ENCODE measurements around the gene FCGR3A. TPM values are rescaled to one million over a fixed set of nuclear protein-coding genes. Genes with fewer than 3 reads are reported as not detected.
"Not testable (repeated sequence)": the region's sequence is repeated elsewhere in the genome, so short reads cannot be mapped to it uniquely, and the experiment has no call there.

The FCGR3A gene
- 10 to 100 TPM in 2 of 4 donors, 1 to 10 TPM in 2; 7.6 to 18.7 (median 10.2) TPM for total RNA-seq

DNA sequence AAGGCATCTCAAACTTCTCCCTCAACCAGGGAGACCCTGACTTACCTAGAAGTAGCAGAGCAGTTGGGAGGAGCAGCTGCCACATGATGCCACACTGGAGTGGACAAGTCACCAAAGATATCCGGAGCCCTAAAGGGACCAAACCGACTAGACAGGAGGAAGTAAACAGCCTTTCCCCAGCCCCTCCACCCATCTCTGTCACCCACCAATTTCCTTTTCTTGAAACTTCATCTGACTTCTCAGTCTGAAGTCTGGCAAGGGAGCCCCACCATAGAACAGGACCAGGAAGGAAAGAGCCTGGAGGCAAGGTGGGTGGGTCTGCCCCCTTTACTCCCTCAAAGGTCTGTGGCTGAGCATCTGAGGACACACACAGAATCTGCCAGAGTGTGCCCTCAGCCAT is at the start of gene FCGR3A:
FCGR3A (minus strand) TSS at position 167 of the 400 bp plus-strand sequence; CDS start at position 85, 82 bp downstream.
- H3K27ac ChIP-seq (replicated peaks in 1 of 4) = no peak within 1 kb of the TSS
- DNase-seq (ENCODE audit: extremely low spot score) = no peak
- WGBS = 75% methylated on average over 2 of the region's 2 CpGs
- H3K9me3 ChIP-seq = no peaks in the 10 kb centered on the region
- TF ChIP-seq POLR2A (IDR thresholded peaks at IDR 0.05; ENCODE audit: low read depth) = no peak
- no peak for TF ChIP-seq POLR2AphosphoS5 (IDR thresholded peaks at IDR 0.05)
- no peak for TF ChIP-seq EP300 (IDR thresholded peaks at IDR 0.05)
- TF ChIP-seq, protein P1, sequence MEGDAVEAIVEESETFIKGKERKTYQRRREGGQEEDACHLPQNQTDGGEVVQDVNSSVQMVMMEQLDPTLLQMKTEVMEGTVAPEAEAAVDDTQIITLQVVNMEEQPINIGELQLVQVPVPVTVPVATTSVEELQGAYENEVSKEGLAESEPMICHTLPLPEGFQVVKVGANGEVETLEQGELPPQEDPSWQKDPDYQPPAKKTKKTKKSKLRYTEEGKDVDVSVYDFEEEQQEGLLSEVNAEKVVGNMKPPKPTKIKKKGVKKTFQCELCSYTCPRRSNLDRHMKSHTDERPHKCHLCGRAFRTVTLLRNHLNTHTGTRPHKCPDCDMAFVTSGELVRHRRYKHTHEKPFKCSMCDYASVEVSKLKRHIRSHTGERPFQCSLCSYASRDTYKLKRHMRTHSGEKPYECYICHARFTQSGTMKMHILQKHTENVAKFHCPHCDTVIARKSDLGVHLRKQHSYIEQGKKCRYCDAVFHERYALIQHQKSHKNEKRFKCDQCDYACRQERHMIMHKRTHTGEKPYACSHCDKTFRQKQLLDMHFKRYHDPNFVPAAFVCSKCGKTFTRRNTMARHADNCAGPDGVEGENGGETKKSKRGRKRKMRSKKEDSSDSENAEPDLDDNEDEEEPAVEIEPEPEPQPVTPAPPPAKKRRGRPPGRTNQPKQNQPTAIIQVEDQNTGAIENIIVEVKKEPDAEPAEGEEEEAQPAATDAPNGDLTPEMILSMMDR (IDR thresholded peaks at IDR 0.05) = no peak
- H3K4me3 ChIP-seq = no peak within 1 kb of the TSS
- intact Hi-C loops (cut with DNase I) = no loop called here
- peaks cover 0 to 14% (median 0%) of the 10 kb centered on the region in 4 donors for H3K27me3 ChIP-seq
- no peaks in the 10 kb centered on the region for H3K36me3 ChIP-seq
- H3K4me1 ChIP-seq = no peaks in the 10 kb centered on the region

DNA sequence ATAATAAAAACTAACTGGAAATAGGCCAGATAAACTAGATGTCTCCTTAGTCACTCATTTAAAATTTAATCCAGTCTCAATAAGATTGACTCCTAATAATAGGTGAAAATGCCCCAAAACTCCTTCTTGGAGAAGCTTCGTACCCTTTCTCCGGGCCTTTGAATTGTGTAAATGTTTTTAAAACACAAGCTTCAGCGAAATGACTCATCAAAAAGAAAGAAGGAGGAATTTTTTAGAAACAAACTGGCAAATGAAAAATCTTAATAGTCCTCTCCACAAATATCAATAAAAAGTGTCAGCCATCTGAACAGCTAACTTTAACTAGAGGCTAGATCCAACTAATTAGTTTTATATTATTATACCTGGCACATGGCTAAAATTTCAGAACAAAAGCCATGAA is 47.5 kb upstream of the FCGR3A start:
- 85% methylated on average over 3 of the region's 3 CpGs for WGBS
- H3K4me1 ChIP-seq; DNase-seq (ENCODE audit: extremely low spot score); H3K27me3 ChIP-seq; H3K36me3 ChIP-seq; intact Hi-C loops (cut with DNase I); H3K27ac ChIP-seq (replicated peaks in 1 of 4); H3K4me3 ChIP-seq; H3K9me3 ChIP-seq: not testable (repeated sequence)

DNA sequence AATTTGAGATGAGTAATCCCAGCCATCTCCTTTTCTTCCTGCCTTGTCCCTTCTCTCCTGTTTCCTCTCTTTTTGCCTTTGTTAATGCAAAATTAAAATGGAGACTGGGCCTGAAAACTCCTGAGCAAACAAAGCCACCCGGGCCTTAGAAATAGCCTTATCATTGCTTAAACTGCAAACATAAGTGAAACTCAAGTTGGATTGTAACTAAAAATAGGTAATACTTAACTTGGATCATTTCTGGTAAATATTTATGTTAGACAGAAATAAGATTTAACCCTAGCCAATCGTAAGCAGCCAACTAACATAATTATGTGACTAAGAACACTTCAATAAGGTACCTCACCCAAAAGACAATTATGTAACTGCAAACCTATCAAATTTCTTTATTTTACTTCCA is 46.0 kb upstream of the FCGR3A start:
- intact Hi-C loops (cut with DNase I); DNase-seq (ENCODE audit: extremely low spot score); H3K4me3 ChIP-seq; H3K27me3 ChIP-seq; H3K9me3 ChIP-seq; H3K4me1 ChIP-seq; H3K36me3 ChIP-seq: not testable (repeated sequence)
- peak overlapping the region in 2 of 4 donors; percentile 12 to 27 for H3K27ac ChIP-seq (replicated peaks in 1 of 4)
- 39% methylated on average over 2 of the region's 2 CpGs for WGBS

DNA sequence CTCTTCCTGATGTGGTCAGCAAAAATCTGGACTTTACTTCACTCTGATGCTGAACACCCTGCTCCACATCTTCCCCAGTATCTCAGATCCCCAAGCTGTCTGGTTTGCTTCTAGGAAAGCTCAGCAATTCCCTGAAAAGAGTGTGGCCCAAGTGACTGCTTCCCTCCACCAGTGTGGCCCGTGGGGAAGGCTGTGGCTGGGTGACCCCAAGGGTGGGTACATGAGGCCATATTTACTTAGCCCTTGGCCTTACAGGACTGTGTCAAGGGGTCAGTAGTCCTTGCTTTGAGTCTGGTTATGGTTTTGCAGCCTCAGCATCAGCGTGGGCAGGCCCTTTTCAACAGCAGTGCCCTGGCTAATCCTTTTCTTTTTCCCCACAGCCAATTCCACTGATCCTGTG is 45.6 kb upstream of the FCGR3A start:
- H3K4me3 ChIP-seq; H3K4me1 ChIP-seq; H3K9me3 ChIP-seq; H3K36me3 ChIP-seq; H3K27me3 ChIP-seq; intact Hi-C loops (cut with DNase I); DNase-seq (ENCODE audit: extremely low spot score): not testable (repeated sequence)
- peak overlapping the region in 2 of 4 donors; percentile 12 to 27 for H3K27ac ChIP-seq (replicated peaks in 1 of 4)
- no CpG with 5 or more reads among the region's 2 CpGs for WGBS

DNA sequence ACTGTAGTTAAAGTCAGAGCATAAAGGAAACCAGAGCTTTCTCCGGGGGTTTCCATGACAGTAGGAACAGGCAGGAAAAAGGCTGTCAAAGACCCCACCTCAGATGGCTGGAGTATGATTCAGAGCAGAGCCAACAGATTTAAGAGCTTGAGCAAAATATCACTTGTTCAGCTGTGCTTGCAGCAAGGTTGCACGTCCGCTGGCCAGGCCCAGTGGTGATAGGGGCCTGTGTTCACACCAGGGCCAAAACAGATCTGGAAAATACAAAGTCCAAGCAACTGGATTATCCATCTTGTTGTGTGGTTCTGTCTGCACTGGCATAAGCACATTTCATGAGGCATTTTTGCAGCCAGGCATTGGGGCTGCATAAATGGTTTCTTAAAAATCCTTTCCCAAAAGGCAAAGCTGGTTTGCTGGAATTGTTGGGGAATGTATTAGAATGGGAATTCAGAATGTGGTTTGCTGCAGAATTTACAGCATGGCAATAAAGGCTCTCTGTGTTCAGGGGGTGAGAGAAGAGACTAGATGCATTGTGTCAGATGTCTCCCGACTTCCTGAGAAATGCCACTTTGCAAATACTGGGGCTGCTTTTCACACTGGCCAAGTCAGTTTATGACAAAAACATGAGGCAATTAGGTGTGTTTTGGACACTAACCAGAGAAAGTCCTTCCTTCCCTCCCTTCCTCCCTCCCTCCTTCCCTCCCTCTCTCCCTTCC is 44.8 kb upstream of the FCGR3A start:
- 63% methylated on average over 4 of the region's 4 CpGs for WGBS
- H3K36me3 ChIP-seq; H3K4me1 ChIP-seq; DNase-seq (ENCODE audit: extremely low spot score); H3K27ac ChIP-seq (replicated peaks in 1 of 4); intact Hi-C loops (cut with DNase I); H3K9me3 ChIP-seq; H3K4me3 ChIP-seq; H3K27me3 ChIP-seq: not testable (repeated sequence)

DNA sequence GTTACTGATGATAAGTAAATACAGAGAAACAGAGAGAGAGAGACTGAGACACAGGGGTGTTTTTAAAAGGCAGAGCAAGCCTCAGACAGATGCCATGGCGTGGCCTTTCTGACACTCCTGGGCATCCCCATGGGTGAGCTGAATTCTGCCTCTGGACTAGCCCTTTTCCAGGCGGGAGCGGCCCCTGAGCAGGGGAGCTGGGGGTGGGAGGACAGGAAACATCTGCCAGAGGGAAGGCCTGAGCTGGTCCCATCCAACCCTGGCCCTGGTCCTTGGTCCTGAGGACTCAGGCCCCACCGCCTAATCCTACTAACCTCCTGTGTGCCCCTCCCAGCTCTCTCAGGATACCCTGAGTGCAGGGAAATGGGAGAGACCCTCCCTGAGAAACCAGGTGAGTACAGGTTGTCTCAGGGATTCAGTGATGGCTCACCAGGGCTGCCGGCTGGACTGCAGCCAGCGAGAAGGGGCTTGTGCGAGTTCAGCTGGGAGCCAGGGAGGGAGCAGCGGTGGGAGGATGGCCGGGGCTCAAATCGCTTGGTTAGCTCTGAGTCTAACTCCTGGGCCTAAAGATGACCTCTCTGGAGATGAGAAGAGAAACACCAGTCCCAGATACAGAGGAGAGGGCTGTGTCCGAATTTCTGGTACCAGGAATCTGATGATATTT is 43.6 kb upstream of the FCGR3A start:
- H3K4me1 ChIP-seq; H3K27me3 ChIP-seq; H3K36me3 ChIP-seq; H3K4me3 ChIP-seq; DNase-seq (ENCODE audit: extremely low spot score); H3K27ac ChIP-seq (replicated peaks in 1 of 4); H3K9me3 ChIP-seq; intact Hi-C loops (cut with DNase I): not testable (repeated sequence)
- 78% methylated on average over 9 of the region's 11 CpGs for WGBS

DNA sequence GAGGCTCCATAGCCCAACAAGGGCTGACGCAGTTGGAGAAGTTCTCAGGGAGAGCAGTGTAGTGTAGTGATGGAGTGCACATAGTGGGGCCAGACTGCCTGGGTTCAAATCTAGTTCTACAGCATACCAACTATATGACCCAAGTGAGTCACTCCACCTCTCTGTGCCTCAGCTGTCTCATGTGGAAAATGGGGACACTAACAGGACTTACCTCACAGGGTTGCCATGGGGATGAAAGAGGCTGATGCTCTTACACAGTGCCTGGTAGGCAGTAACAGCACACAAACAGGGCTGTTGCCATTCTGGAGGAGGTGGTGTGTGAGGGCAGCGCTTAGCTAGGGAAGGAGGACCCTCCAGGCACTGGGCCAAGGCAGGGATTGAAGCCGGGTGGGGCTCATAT is 43.0 kb upstream of the FCGR3A start:
- H3K4me1 ChIP-seq; H3K27ac ChIP-seq (replicated peaks in 1 of 4); intact Hi-C loops (cut with DNase I); DNase-seq (ENCODE audit: extremely low spot score); H3K27me3 ChIP-seq; H3K36me3 ChIP-seq; H3K9me3 ChIP-seq; H3K4me3 ChIP-seq: not testable (repeated sequence)
- 75% methylated on average over 2 of the region's 3 CpGs for WGBS

DNA sequence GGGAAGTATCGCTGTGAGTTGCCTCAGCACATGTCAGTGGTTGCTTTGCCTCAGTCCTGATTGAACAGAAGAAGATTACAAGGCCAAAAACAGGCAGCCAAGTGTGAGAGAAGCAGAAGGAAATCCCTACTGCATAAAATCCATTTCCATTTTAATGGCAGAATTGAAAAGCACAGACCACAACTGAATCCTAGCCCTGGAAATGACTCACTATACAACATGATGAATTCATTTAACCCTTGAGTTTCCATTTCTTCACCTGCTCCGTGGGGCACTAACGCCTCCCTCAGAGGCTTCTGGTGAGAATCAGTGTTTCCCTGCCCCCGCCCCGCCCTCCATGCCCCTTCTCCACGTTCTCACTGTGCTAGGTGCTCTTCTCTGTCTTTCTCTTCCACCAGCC is 40.3 kb upstream of the FCGR3A start:
- H3K4me1 ChIP-seq; DNase-seq (ENCODE audit: extremely low spot score); H3K9me3 ChIP-seq; H3K4me3 ChIP-seq; H3K27ac ChIP-seq (replicated peaks in 1 of 4); H3K36me3 ChIP-seq; H3K27me3 ChIP-seq; intact Hi-C loops (cut with DNase I): not testable (repeated sequence)
- 58% methylated on average over 2 of the region's 6 CpGs for WGBS

DNA sequence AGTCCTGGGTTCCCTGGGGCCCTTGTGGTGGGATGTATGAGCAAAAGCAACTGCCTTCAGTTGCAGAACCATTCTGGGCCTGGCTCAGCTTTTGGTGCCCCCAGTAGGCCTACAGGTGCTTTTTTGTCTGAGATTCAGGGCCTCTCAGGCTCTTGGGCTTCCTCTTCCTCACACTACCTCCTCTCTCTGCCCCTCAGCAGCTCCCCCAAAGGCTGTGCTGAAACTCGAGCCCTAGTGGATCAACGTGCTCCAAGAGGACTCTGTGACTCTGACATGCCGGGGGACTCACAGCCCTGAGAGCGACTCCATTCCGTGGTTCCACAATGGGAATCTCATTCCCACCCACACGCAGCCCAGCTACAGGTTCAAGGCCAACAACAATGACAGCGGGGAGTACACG is 39.7 kb upstream of the FCGR3A start:
- H3K27me3 ChIP-seq; H3K4me1 ChIP-seq; DNase-seq (ENCODE audit: extremely low spot score); intact Hi-C loops (cut with DNase I); H3K4me3 ChIP-seq; H3K9me3 ChIP-seq; H3K36me3 ChIP-seq; H3K27ac ChIP-seq (replicated peaks in 1 of 4): not testable (repeated sequence)
- 76% methylated on average over 8 of the region's 8 CpGs for WGBS

DNA sequence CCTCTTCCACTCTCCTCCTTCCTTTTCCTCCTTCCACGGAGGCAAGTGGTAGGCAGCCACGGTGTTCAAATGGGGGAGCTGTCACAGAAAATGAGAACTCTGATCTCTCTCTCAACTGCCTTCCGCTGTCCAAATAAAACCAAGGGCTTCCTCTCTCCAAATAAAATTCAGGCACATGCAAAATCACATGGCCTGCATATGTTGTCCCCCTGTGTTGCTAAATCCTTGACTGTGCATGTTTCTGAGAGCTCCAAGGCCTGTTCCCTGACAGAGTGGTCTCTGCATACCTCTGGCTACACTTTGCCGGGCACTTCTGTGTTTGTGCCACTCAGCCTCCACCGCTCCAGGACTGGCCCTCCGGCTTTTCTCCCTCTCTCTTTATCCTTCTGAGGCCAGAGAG is 39.0 kb upstream of the FCGR3A start:
- H3K9me3 ChIP-seq; H3K4me1 ChIP-seq; intact Hi-C loops (cut with DNase I); H3K27me3 ChIP-seq; H3K27ac ChIP-seq (replicated peaks in 1 of 4); DNase-seq (ENCODE audit: extremely low spot score); H3K4me3 ChIP-seq; H3K36me3 ChIP-seq: not testable (repeated sequence)
- no CpG with 5 or more reads among the region's 6 CpGs for WGBS

DNA sequence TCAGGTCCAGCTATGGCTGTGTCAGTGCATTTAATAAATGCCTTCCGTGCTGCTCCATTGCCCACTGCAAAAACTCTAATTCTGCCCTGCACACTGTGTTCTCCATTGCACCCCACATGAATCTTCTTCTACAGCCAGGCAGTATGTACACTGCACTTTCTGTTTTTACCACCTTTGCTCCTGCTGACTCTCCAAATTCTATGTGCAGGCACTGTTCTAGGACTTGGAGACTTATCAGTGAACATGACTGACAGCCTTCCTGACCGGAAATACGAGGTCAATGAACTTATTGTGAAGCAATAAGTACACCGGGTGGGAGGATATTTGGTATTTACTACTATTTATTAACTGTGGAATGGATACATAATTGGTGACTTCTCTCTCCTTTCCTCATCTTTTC is 33.3 kb upstream of the FCGR3A start:
- H3K9me3 ChIP-seq; intact Hi-C loops (cut with DNase I); H3K4me1 ChIP-seq; DNase-seq (ENCODE audit: extremely low spot score); H3K4me3 ChIP-seq; H3K27ac ChIP-seq (replicated peaks in 1 of 4); H3K36me3 ChIP-seq; H3K27me3 ChIP-seq: not testable (repeated sequence)
- no CpG with 5 or more reads among the region's 4 CpGs for WGBS
